ENCODE measurements around the gene CAPNS2.

DNA sequence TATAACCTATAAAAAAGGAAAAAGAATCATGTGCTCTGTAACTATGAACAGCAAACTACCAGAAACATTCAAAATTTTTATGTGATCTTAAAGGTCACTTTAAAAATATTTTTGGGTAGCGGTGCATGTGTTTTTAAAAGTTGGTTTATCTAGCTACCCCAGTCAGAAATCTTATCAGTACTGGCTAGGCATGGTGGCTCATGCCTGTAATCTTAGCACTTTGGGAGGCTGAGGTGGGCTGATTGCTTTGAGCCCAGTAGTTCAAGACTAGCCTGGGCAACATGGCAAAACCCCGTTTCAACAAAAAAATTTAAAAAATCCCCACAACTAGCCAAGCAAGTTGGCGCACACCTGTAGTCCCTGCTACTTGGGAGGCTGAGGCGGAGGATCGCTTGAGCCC, 3.7 kb downstream of the CAPNS2 start:
- TF ChIP-seq, protein P1, sequence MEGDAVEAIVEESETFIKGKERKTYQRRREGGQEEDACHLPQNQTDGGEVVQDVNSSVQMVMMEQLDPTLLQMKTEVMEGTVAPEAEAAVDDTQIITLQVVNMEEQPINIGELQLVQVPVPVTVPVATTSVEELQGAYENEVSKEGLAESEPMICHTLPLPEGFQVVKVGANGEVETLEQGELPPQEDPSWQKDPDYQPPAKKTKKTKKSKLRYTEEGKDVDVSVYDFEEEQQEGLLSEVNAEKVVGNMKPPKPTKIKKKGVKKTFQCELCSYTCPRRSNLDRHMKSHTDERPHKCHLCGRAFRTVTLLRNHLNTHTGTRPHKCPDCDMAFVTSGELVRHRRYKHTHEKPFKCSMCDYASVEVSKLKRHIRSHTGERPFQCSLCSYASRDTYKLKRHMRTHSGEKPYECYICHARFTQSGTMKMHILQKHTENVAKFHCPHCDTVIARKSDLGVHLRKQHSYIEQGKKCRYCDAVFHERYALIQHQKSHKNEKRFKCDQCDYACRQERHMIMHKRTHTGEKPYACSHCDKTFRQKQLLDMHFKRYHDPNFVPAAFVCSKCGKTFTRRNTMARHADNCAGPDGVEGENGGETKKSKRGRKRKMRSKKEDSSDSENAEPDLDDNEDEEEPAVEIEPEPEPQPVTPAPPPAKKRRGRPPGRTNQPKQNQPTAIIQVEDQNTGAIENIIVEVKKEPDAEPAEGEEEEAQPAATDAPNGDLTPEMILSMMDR (conservative IDR thresholded peaks at IDR 0.05 in 1 of 2, IDR thresholded peaks at IDR 0.05 in 1 of 2; ENCODE audit: extremely low read depth in 1 of 2, insufficient read depth in 1 of 2, low read depth in 1 of 2, low read length in 2 of 2) = no peak
- TF ChIP-seq EZH2 (IDR thresholded peaks at IDR 0.05; ENCODE audit: borderline replicate concordance, low read length) = no peak

Measured in mammary epithelial cell (primary cell).